Measurements from ENCODE around the gene NUP58.
"Not testable (repeated sequence)": the region's sequence is repeated elsewhere in the genome, so short reads cannot be mapped to it uniquely, and the experiment has no call there.

Gene NUP58

DNA sequence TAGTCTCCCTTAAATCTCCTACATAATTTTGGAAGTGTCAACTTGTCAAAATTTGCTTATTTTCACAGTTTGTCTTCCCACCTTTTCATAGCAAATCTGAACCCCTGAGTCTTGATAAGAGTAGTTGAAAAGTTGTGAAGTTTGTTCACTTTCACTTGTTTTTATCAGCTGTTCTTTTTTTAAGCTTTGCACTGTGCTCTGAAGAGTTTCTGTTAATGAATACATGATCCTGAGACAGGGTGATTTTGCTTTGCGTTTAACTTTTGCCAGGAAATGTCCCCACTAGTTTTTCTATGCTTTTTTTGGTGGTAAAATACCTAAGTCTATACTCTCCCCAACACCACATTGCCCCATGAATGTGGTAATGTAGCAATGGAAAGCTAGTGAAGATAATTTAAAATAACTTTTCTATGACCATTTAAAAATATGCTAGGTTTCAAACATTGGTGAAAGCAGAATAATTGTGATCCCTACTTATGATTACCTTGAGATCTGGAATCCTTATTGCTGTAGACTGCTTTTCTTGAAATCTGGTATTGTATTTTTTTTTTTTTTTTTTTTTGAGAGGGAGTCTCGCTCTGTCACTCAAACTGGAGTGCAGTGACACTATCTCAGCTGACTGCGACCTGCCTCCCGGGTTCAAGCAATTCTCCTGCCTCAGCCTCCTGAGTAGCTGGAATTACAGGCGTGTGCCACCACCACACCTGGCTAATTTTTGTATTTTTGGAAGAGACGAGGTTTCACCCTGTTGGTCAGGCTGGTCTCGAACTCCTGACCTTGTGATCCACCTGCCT lies 5.4 kb downstream of the NUP58 start:
- no peak for DNase-seq (ENCODE audit: low spot score)

DNA sequence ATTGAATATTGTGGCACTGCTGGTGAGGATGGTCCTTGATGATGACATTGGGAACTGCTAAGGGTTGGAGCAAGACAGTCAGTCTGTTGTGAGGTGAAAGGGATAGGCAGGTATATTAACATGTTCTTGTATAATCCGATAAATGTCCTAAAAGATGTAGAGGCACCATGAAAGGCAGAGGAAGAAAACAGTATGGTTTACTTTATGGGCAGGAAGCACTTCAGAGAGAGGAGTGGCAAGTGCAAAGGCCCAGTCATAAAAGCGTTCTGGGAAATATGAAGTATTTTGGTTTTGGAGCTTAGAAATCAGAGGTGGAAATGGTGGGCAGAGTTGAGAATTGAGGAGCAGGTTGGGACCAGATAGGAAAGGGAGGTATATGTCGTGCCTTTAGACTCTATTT lies 9.5 kb downstream of the NUP58 start:
- DNase-seq (ENCODE audit: low spot score) = no peak

DNA sequence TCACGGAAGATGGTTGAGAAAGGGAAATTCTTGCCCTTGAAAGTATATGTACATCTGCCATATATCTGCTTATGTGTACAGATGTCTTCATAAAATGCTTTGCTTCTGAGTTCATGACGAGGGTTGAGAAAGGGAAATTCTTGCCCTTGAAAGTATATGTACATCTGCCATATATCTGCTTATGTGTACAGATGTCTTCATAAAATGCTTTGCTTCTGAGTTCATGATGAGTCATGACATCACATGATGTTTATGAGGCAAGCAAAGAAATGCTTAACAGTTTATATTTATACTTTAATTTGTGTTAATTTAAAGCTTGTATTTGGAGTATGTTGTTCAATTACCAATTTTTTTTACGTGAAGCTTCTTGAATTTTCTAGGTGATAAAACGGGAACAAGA lies 17.5 kb downstream of the NUP58 start:
- DNase-seq (ENCODE audit: low spot score) = peak; percentile 68

DNA sequence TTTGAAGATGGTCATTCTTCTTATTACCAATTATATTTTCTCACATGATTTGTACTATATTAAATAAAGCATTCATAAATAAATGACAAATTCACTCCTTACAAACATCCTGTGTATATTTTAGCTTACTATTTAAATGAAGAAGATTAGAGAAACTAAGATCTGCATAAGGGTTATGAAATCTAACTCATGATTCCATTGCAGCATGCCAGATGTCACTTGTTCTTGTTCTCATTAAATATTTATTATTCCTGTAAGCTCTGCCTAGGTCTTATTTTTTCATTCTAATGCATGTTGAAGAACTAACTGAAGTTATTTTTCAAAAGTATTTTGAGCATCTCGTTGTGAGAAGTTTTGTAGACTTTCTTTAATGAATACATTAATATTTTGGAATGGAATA lies 18.3 kb downstream of the NUP58 start:
- DNase-seq (ENCODE audit: low spot score) = no peak

DNA sequence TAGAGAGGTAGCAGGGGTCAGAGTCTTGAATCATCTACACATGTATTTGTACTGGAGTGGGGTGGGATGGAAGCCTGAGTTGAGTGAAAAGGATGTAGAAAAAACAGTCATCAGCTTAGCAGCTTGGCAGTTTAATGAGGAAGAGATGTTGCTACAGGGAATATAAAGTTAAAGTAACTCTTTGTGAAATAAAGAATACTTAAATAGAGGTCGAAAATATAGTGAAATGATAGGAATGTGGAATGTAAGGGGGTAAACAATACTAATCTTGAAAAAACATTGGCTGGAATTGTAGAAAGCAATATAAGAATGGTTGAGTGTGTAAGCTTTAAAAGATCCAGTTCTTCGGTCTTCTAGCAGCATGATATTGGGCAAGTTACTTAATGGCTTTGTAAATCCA lies 22.7 kb downstream of the NUP58 start:
- DNase-seq (ENCODE audit: low spot score) = no peak

DNA sequence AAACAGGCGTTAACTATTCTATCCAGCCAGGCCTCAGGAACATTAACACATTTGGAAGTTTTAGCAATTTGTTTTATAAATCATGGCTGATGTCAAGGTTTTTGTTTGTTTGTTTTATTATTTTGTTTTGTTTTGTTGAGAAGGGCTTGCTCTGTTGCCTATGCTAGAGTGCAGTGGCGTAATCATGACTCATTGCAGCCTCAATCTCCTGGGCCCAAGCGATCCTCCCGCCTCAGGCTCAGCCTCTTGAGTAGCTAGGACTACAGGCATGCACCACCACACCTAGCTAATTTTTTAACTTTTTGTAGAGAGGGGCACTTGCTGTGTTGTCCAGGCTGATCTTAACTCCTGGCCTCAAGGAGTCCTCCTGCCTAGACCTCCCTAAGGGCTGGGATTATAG lies 28.3 kb downstream of the NUP58 start:
- DNase-seq (ENCODE audit: low spot score) = peak; percentile 11

DNA sequence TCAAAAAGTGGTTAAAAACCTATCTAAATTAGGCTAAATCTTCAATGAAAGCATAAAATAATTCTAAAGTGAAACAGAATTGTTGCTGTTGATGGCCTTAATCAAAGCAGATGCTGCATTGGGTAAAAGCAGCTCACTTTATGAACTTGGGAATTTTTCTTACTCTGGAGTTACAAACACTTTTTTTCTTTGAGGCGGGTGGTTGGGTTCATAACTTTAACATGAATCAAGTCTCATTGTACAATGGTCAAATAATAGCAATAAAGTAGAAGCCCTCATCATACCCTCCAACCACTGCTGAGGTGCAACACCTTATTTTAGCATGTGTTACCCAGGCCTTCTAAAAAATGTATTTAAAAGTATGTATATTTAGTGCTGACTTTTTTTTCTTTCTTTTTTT lies 29.1 kb downstream of the NUP58 start:
- no peak for DNase-seq (ENCODE audit: low spot score)

DNA sequence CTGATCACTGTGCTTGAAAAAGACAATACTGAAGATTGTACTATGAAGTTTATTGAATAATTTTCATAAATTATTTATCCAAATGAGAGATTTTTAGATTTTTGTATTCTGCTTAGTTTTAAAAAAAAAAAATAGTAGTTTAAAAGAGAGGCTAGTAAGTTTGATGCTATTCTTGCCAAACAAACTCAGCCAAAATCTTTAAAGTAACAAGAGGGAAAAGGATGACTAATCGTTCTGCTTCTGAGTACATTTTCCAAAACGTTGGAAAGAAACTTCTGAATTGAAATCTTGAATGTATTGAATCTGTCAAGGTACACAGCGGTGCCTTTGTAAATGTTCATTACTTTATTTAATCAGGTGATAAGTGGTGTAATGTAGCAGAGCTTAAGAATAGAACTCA lies 34.4 kb downstream of the NUP58 start:
- DNase-seq (ENCODE audit: low spot score) = no peak

DNA sequence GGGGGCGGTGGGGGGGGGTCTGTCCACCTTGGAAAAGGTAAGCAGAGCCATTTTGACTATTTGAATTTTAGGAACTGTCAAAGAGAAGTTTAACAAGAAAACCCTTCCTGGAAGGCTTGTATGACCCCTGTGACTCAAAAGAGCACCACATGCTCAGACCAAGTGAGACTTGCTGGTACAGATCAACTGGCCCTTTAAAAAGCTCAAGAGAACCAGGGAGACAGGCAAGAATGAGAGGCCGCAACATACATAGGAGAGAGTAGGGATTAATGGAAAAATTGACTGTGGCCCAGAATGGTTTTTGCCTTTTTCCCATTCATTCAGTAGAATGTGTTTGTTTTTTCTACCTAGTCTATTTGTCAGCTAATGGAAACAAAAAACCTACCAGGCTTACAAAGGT lies 44.2 kb downstream of the NUP58 start:
- DNase-seq (ENCODE audit: low spot score) = no peak

DNA sequence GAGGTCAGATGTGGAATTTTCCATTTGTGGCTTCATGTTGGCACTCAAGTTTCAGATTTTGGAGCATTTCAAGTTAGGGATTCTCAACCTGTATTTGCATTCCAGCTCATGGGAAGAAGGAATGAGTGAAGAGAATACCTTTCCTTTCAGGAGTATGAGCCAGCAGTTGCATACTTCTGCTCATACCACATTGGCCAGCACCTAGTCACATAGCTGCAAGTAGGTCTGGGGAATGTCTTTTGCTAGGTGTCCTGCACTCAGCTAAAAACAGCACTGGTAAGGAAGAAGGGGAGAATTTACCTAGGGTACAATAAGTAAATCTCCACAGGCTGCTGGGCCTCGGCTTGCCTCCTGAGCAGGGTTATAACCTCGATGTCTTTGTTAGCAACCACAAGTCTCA lies 45.7 kb downstream of the NUP58 start:
- no peak for DNase-seq (ENCODE audit: low spot score)

DNA sequence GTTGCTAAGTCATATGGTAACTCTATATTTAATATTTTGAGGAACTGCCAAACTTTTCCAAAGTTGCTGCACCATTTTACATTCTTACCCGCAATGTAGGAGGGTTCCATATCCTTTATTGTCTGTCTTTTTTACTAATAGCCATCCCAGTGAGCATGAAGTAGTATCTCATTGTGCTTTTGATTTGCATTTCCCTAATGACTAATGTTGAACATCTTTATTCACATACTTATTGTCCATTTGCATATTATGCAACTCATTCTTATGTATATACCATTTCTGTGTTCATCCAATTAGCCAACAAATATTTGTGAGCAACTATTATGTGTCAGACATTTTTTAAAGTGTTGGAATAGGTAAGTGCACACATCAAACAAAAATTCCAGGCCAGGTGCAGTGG lies 50.0 kb downstream of the NUP58 start:
- no peak for DNase-seq (ENCODE audit: low spot score)

DNA sequence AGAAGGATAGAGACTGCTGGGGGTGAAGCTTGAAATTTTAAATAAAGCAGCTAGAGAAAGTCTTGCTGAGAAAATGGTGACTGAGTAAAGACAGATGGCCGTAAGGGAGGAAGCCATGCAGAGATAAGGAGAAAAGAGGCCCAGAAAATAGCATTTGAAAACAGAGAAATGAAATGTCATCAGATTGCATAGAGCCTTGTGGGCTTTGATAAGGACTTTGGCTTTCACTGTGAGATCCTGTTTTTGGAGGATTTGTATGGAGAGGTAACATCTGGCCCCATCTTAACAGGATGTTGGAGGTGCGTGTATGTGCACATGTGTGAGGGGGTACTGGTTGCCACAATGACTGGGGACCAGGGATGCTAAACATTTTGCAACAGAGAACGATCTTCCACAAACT lies 50.8 kb downstream of the NUP58 start:
- no peak for DNase-seq (ENCODE audit: low spot score)

DNA sequence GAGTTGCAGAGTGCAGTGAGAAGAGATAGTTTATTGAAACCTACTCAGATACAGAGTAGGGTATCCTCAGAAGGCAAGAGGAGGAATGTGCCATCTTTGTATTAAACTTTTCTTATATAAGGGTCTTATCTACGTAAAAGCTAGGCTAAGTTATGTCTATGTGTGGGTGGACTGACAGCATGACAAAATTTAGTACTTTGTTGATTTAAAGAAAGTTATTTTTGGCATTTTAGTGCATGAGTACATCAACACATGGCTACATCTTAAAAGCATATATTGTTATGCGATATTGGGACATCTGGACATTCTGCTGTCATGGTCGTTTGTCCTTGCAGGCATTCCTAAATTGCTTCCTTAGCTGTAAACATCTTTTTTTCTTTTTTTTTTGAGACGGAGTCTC lies 51.4 kb downstream of the NUP58 start:
- DNase-seq (ENCODE audit: low spot score) = no peak

DNA sequence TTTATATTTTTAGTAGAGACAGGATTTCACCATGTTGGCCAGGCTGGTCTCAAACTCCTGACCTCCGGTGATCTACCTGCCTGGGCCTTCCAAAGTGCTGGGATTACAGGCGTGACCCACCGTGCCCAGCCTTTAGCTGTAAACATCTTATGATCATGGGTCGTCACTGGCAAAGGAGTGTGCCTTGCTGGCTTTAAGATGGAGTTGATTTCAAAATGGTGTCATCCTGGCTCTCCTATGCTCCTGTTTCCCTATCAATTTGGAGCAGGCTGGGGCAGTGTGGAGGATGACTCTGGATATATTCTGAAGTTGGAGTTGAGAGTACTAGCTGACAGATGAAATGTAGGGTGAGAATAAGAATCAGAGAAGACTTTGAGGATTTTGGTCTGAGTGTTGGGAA lies 51.9 kb downstream of the NUP58 start:
- no peak for DNase-seq (ENCODE audit: low spot score)

DNA sequence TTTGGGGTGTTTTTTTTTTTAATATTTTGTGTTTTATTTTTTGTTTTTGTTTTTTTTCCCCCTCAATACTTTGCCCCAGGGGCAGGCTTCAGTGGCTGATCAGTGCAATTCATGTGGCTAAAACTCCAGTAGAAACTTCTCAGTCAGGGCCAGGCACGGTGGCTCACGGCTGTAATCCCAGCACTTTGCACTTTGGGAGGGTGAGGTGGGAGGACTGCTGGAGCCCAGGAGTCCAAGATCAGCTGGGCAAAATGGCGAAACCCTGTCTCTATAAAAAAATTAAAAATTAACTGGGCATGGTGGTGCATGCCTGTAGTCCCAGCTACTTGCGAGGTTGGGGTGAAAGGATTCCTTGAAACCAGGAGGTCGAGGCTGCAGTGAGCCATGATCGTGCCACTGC lies 53.0 kb downstream of the NUP58 start:
- no peak for DNase-seq (ENCODE audit: low spot score)

DNA sequence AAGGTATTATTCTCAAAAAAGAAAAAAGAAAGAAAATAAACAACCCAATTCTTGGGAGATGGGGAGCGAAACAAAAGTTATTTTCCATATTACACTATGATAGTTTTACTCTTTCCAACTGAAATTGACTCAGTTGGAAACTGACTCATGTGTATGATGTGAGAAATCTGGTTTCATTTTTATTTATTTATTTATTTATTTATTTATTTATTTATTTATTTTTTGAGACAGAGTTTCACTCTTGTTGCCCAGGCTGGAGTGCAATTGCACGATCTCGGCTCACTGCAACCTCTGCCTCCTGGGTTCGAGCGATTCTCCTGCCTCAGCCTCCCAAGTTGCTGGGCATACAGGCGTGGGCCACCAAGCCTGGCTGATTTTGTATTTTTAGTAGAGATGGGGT lies 59.0 kb downstream of the NUP58 start:
- not testable (repeated sequence) for DNase-seq (ENCODE audit: low spot score)

DNA sequence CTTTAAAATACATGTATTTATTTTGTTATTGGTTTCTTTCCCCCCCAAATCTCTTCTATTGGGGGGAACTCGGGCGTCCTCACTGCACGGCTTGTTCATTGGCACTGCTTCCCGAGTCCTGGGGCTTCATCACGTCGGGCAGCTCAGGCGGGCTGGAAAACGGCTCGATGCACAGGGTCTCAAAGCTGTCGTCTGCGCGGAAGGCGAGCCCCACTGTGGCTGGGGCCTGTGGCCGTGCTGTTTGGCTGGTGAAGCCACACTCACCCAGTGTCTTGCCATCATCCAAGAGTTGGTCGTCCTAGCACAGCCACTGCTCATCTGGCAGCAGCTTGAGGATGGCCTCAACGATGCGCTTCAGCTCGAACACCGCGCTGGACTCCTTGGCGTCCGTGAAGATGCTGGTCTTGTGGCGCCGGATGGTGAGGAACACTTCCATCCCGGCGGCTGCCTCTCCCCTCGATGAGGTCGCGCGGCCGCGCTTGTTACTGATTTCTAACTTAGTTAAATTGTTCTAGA lies 64.4 kb downstream of the NUP58 start:
- DNase-seq (ENCODE audit: low spot score) = no peak

DNA sequence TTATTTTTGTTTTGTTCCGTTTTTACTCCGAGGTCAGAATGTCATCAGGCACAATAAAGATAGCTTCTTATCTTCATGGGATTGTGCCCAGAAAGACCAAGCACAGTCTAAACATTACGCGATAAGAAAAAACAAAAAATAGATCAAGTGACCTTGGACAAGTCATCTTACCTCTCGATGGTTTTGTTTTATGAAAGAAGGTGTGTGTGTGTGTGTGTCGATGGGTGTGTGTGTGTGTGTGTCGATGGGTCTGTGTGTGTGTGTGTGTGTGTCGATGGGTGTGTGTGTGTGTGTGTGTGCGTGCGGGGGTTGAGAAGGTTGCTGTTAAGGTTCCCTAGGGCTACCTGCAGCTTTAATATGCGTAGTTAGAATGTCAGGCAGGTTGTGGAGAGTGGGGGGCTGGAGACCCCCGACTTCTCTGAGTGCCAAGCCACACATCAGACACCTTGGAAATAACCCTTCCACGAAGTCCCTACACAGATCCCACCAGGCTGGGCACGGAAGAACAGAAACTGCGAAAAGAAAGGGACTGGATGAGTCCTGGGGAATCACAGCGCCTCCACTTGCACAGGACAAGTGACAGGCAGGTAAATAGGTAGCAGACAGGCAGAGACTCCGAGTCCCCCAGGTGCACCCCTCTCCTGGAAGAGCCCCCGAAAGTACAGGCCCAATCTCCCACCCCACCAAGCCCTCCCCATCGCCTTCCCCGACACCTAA lies 69.9 kb downstream of the NUP58 start:
- no peak for DNase-seq (ENCODE audit: low spot score)

DNA sequence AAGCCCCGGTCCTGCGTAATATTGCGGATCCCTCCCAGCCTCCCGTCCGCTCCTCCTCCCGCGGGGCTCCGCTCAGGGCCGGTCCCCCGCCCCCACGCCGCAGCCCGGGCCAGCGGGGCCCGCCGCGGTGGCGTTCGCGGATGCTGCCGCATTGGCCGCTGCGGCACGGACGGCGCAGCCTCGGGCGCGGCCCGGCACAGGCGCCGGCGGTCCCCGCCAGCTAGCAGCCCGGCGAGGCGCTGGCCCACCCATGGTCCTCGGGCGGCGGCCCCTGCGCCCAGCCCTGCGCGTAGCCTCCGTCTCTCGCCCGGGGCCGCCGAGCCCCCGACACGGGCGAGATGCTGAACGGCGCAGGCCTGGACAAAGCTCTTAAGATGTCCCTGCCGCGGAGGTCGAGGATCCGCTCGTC lies 70.5 kb downstream of the NUP58 start, which contains the start of gene ATP8A2:
TSS of gene ATP8A2 (plus strand) at position 100 of the 409 bp plus-strand sequence. CDS start at position 339, 239 bp downstream.
- DNase-seq (ENCODE audit: low spot score) = no peak

DNA sequence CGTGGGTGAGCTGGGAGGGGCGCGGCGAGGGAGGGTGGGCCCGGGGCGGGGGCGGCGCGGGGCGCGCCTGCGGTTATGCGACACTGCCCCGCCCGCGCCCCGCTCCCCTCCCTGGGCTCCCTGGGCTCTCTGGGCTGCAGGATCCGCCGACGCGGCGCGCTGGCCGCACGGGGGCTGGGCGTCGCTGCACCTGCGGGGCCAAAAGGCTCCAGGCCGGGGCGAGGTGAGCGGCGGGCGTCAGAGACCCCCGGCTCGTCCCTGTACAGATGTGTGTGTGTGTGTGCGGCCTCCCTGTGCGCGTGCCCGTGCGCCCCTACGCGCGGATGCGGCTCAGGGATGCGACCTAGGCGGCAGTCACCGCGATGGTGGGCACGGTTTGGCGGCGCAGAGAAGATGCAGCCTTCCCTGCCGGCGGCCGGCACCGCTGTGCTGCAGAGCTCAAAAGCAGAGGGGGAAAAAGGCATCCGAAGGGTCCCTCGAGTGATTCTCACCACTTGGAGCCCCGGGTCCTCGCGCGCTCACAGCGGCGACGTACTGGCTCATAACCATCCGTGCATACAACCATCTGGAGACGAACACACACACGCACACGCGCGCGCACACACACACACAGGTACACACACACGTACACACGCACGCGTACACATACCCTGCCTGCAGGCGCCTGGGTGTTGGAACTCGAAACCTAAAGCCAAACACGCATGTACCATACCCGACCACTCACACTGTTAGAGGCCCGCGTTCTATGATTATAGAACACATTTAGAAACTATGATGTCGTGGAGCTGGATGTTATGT lies 71.1 kb downstream of the NUP58 start:
- no peak for DNase-seq (ENCODE audit: low spot score)

DNA sequence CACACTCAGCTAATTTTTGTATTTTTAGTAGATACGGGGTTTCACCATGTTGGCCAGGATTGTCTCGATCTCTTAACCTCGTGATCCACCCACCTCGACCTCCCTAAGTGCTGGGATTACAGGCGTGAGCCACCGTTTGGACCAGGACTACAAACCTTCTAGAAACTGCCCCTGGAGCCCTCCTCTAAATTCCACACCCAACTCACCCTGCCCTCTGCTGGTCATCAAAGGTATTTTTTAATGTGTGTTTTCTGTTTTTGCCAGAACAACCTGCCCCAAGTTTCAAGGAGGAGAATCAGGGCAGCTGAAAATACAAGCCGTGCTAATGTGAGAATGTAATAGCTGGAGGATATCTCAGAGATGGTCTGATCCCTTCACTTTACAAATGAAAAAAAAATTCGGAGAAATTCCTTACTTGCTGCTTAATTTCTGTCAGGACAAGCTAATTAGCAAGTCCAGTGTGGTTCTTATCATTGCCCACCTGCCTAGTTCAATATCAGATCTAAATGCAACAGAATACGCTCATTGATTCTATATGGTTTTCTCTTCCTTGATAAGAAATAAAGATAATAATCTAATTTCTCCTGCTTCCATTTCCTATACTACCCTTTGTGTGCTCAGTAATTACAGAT lies 74.4 kb downstream of the NUP58 start:
- peak; percentile 44 for DNase-seq (ENCODE audit: low spot score)

Data from RKO (cell line).